Fibroblast of villous mesenchyme (primary cell): ENCODE data around the gene ATP1A3. TPM values are rescaled to one million over a fixed set of nuclear protein-coding genes. Genes with fewer than 3 reads are reported as not detected.

ENCODE experiments used
- DNase-seq: peaks from one replicate; pipeline ENCODE4 v3.0.0-alpha.2; 2010; ENCODE audit warnings: low read depth
- H3K4me3 ChIP-seq: 2 replicates; pipeline ENCODE4 v1.5.1; 2011; ENCODE audit warnings: low read depth, mild to moderate bottlenecking, low read length
- total RNA-seq: library from RNA; depleted of rRNA; stranded (reverse); fragments of >200 nt; gene quantifications from 2 replicates; pipeline ENCODE4 v1.2.3, GENCODE V29; 2012
- TF ChIP-seq, protein P1 (sequence below): IDR thresholded peaks from 2 replicates; pipeline ENCODE4 v1.5.1; 2012; ENCODE audit warnings: low read depth, mild to moderate bottlenecking, low read length; ENCODE audit not compliant: insufficient read depth

Gene ATP1A3
- total RNA-seq, 1 donor, result not detected

DNA sequence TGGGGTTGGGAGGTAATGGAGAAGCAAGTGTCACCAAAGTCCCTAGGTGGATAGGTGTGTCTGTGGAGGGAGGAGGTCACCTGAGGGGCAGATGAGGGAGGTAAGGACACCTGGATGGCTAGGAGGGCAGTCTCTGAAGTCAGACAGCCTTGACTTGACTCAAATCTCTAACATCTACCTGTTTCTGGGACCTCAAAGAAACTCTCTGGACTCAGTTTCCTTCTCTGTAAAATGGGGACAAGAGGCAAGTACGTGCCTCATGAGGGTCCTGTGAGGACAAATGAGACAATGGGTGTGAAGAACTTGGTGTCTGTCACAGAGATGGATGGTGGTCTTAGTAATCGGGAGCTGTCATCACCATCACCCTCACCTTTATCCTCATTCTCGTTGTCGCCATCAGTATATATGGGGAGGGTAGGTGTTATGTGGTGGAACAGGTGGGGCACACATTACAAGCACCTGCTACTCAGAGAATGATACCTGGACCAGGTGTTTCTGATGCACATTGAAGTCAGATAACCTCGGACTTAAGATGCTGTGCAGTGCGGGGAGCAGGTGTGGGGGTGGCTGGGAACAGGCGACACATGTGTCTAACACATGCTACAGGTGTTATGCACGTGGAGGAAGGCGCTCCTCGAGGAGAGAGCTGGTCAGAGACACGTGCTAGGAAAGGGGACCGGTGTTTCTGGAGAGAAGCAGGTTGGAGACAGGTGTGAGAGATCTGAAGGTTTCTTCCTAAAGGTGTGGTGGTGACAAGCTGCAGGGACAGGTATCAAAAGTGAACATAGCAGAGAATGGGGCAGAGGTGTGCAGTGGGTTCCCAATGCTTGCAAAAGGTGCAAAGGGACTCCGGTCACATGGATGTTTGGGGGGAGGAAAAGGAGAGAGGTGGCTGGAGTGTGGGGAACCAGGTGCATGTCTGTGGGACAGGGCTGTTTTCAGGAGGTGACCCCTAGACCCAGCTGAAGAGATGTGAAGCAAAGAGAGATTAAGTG, 69.6 kb downstream of the ATP1A3 start:
- DNase-seq, result no peak
- no peak overlapping the region for H3K4me3 ChIP-seq
- TF ChIP-seq, protein P1, sequence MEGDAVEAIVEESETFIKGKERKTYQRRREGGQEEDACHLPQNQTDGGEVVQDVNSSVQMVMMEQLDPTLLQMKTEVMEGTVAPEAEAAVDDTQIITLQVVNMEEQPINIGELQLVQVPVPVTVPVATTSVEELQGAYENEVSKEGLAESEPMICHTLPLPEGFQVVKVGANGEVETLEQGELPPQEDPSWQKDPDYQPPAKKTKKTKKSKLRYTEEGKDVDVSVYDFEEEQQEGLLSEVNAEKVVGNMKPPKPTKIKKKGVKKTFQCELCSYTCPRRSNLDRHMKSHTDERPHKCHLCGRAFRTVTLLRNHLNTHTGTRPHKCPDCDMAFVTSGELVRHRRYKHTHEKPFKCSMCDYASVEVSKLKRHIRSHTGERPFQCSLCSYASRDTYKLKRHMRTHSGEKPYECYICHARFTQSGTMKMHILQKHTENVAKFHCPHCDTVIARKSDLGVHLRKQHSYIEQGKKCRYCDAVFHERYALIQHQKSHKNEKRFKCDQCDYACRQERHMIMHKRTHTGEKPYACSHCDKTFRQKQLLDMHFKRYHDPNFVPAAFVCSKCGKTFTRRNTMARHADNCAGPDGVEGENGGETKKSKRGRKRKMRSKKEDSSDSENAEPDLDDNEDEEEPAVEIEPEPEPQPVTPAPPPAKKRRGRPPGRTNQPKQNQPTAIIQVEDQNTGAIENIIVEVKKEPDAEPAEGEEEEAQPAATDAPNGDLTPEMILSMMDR, result no peak

DNA sequence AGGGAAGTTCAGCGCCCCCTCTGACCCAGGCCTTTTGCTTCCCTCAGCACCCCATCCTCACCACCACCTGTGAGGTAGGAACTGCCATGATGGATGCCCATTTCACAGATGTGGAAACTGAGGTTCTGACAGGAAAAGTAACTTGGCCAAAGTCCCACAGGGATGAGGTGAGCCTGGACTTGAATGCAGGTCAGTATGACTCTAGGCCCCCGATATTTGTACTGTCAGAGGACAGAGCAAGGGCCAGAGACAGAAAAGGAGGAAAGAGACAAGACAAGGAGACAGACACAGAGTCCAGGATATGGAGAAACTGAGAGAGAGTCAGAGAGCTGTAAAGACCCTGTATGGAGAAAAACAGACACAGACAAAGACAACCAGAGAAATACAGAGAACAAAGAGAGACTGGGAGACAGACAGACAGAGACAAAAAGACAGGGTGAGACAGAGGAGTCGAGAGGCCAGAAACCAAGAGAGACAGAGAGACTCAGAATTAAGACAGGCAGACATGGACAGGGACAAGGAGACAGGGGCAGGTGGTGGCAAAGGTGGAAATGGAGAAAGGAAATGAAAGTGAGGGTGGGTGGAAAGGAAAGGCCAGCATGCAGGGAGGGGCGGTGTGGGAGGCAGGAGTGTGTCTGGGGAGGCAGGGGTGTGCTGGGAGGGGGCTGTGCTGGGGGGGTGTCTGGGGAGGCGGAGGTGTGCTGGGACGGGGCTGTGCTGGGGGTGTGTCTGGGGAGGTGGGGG, 70.8 kb downstream of the ATP1A3 start:
- DNase-seq, result no peak
- H3K4me3 ChIP-seq, result no peak overlapping the region
- TF ChIP-seq, protein P1, result no peak

DNA sequence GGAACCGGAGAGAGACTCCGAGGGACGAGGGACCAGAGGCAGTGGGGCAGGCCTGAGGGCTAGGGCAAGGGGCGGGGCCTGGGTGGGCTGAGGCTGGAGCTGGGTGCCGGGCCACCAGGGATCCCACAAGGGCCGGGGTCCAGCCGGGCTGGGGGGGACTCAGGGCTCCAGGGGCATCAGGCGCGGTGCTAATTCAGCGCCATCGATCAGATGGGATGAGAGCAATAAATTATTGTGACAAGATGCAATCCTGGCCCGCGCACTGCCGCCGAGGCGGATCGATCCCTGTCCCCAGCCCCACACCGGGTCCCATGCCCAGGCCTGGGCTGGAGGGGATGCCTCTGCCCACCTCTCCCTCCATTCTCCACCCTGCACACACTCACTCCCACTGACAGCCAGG, 71.4 kb downstream of the ATP1A3 start:
- no peak overlapping the region for H3K4me3 ChIP-seq
- TF ChIP-seq, protein P1, result no peak
- no peak for DNase-seq

DNA sequence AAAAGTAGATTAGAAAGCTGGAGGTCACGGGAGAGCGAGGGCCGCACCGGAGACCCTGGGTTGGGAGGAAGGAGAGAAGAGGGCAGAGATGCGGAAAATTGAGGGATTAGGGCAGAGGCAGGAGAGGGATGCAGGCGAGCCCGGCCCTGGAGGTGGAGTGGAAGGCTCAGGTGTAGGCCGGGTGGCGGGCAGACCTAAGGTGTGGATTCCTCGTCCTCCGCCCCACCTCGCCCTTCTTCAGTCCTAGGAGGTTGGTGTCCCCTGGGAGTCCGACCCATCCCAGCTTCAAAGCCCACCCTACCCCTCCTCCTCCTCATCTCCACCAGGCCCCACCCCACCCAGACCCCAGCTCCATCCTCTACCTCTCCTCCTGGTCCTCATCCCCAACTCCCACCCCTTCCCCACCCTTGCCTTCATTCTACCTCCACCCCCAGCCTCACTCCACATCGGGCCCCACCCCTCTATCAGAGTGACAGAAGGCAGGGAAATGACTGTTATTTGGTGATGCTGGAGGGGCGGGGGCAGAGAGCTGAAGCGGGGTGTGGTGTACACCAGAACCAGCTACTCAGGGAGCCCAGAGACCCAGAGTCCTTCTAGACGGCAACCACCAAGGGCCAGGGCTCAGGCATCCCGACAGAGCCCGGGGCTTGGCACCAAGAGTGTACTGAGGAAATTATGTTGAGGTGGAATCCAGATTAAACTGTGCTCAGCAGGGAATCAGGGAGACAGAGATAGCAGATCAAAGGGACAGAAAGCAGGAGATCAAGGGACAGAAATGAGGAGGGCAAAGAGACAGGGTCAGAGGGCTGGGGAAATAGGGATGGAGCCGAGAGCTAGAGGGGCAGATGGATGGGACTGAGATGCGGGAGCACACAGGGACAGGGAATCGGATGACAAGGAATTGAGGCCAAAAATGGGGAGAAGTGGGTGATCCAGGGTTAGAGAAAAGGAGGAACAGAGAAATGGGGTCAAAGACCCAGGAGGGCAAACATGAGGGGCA, 72.2 kb downstream of the ATP1A3 start:
- H3K4me3 ChIP-seq, result no peak overlapping the region
- TF ChIP-seq, protein P1, result no peak
- no peak for DNase-seq

DNA sequence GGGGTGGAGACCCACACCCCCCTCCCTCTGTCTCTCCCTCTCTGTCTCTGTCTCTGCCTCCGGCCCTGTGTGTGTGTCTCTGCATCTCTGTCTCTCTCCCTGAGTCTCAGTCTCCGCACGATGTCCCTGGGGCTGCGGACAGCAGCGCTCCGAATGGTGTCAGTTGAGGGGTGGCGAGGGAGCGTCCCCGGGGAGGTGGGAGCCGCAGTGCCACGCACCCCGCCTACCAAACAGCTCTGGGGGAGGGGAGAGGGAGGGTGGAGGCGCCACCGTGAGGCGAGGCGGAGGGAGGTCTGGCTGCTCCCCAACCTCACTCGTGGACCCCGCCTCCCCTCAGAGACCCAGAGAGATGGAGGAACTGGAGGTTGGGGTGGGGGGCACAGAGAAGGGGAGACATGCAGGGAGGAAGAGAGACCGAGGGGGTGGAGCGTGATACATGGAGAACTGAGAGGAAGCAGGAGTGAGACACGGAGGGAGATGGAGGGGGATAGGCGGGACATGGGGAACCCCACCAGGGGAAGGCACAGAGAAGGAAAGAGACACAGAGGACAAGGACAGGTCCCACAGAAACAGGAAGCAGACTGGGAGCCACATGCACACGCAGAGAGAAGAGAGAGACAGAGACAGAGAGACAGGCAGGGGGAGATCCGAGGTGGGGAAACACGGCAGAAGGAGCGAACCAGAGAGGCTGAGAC, 73.0 kb downstream of the ATP1A3 start:
- no peak overlapping the region for H3K4me3 ChIP-seq
- TF ChIP-seq, protein P1, result no peak
- DNase-seq, result no peak
